ENCODE data around the gene FADS6.

Gene FADS6

GRCh38 chr17:74892974-74893911, at the start of gene FADS6:
Gene FADS6, minus strand, starts transcription at chr17:74893633. Its CDS starts 38 bp downstream, at chr17:74893595.
- DNase-seq (ENCODE audit: low spot score), result no peak

GRCh38 chr17:74941128-74941725, 47.8 kb upstream of the FADS6 start:
- no peak for DNase-seq (ENCODE audit: low spot score)

- no peak for DNase-seq (ENCODE audit: low spot score)
Measured at GRCh38 chr17:74939534-74939933, 46.1 kb upstream of the FADS6 start.

GRCh38 chr17:74938194-74938950, 44.9 kb upstream of the FADS6 start:
- no peak for DNase-seq (ENCODE audit: low spot score)

GRCh38 chr17:74937064-74938051, 43.9 kb upstream of the FADS6 start:
- no peak for DNase-seq (ENCODE audit: low spot score)

GRCh38 chr17:74936470-74936799, 43.0 kb upstream of the FADS6 start:
- DNase-seq (ENCODE audit: low spot score), result no peak

- no peak for DNase-seq (ENCODE audit: low spot score)
Measured at GRCh38 chr17:74935585-74936469, 42.4 kb upstream of the FADS6 start, which contains the start of gene OTOP3. Gene OTOP3, plus strand, starts transcription at chr17:74935898. Its CDS starts 24 bp downstream, at chr17:74935922.

GRCh38 chr17:74935048-74935447, 41.6 kb upstream of the FADS6 start:
- DNase-seq (ENCODE audit: low spot score), result no peak

GRCh38 chr17:74930535-74931036, 37.2 kb upstream of the FADS6 start:
- DNase-seq (ENCODE audit: low spot score), result no peak

GRCh38 chr17:74928786-74929185, 35.4 kb upstream of the FADS6 start:
- DNase-seq (ENCODE audit: low spot score), result no peak

GRCh38 chr17:74925242-74925641, 31.8 kb upstream of the FADS6 start:
- no peak for DNase-seq (ENCODE audit: low spot score)

GRCh38 chr17:74924250-74924948, 31.0 kb upstream of the FADS6 start, which contains the start of gene OTOP2:
Gene OTOP2, plus strand, starts transcription at chr17:74924273. Its CDS starts 360 bp downstream, at chr17:74924633.
- no peak for DNase-seq (ENCODE audit: low spot score)

GRCh38 chr17:74923538-74924249, 30.3 kb upstream of the FADS6 start:
- peak; percentile 56 for DNase-seq (ENCODE audit: low spot score)

GRCh38 chr17:74922694-74923537, 29.5 kb upstream of the FADS6 start, which contains the start of gene USH1G:
Gene USH1G, minus strand, starts transcription at chr17:74923255. Its CDS starts 182 bp downstream, at chr17:74923073.
- DNase-seq (ENCODE audit: low spot score), result no peak

- no peak for DNase-seq (ENCODE audit: low spot score)
Measured at GRCh38 chr17:74922172-74922571, 28.7 kb upstream of the FADS6 start.

- no peak for DNase-seq (ENCODE audit: low spot score)
Measured at GRCh38 chr17:74921769-74922168, 28.3 kb upstream of the FADS6 start.

GRCh38 chr17:74921026-74921681, 27.7 kb upstream of the FADS6 start:
- DNase-seq (ENCODE audit: low spot score), result no peak
